Glutamatergic neuron (in vitro differentiated cells): ENCODE results near the gene B3GALT6. TPM values are rescaled to one million over a fixed set of nuclear protein-coding genes. Genes with fewer than 3 reads are reported as not detected.
"Not testable (repeated sequence)": the region's sequence is repeated elsewhere in the genome, so short reads cannot be mapped to it uniquely, and the experiment has no call there.

Source experiments
- DNase-seq: peaks from one replicate; pipeline ENCODE4 v3.0.0; 2022
- H3K27ac Mint-ChIP-seq: one replicate; pipeline ENCODE4 v1.8.0; 2020; ENCODE audit warnings: mild to moderate bottlenecking, mixed read lengths, inconsistent platforms; ENCODE audit not compliant: unreplicated experiment
- H3K27me3 Mint-ChIP-seq: one replicate; pipeline ENCODE4 v1.8.0; 2020; ENCODE audit warnings: mild to moderate bottlenecking, moderate library complexity, mixed read lengths, inconsistent platforms; ENCODE audit not compliant: unreplicated experiment
- H3K36me3 Mint-ChIP-seq: one replicate; pipeline ENCODE4 v1.8.0; 2020; ENCODE audit warnings: mild to moderate bottlenecking, mixed read lengths, inconsistent platforms; ENCODE audit not compliant: unreplicated experiment
- H3K4me1 Mint-ChIP-seq: one replicate; pipeline ENCODE4 v1.8.0; 2020; ENCODE audit warnings: mild to moderate bottlenecking, low read depth, mixed read lengths, inconsistent platforms; ENCODE audit not compliant: unreplicated experiment
- H3K4me3 Mint-ChIP-seq: one replicate; pipeline ENCODE4 v1.8.0; 2020; ENCODE audit warnings: mild to moderate bottlenecking, mixed read lengths, inconsistent platforms; ENCODE audit not compliant: unreplicated experiment
- H3K9me3 Mint-ChIP-seq: one replicate; pipeline ENCODE4 v1.8.0; 2020; ENCODE audit warnings: mild to moderate bottlenecking, moderate library complexity, mixed read lengths, inconsistent platforms; ENCODE audit not compliant: unreplicated experiment
- CTCF ChIP-seq: fragments of 200-600 bp; sonication (generic); IDR thresholded peaks from one replicate; pipeline ENCODE4 v1.5.0; 2021; ENCODE audit not compliant: partially characterized antibody, unreplicated experiment
- total RNA-seq: library from RNA; stranded (reverse); fragmentation: NEBNext Ultra II Directional; extraction: Animal tissue kit (Norgen Biotek cat#: 25700); gene quantifications from one replicate; pipeline ENCODE4 v1.2.1, GENCODE V29; 2021; ENCODE audit not compliant: unreplicated experiment

Gene B3GALT6
- total RNA-seq, 1 donor from 2014 or later: 30.0 TPM

- Mint-ChIP-seq H3K4me3 (no peak within 1 kb of the TSS), H3K4me1 (no peaks in the 10 kb centered on the region), H3K9me3 (peaks cover 2% of the 10 kb centered on the region), H3K27me3 (no peaks in the 10 kb centered on the region), H3K27ac (no peak within 1 kb of the TSS), H3K36me3 (no peaks in the 10 kb centered on the region)
- TF ChIP-seq CTCF: no peak
- no peak for DNase-seq
Observed at GRCh38 chr1:1246577-1247340, 14.7 kb downstream of the B3GALT6 start, which contains the start of gene C1QTNF12. TSS of gene C1QTNF12 (minus strand) at chr1:1246722. CDS start at chr1:1246690, 32 bp downstream.

GRCh38 chr1:1247341-1247913 lies 15.4 kb downstream of the B3GALT6 start:
- Mint-ChIP-seq H3K27me3 (no peaks in the 10 kb centered on the region), H3K4me3 (no peak overlapping the region), H3K27ac (no peak overlapping the region), H3K4me1 (no peaks in the 10 kb centered on the region), H3K9me3 (peaks cover 2% of the 10 kb centered on the region), H3K36me3 (no peaks in the 10 kb centered on the region)
- DNase-seq: no peak
- no peak for TF ChIP-seq CTCF

- H3K9me3 Mint-ChIP-seq, H3K36me3 Mint-ChIP-seq, H3K27me3 Mint-ChIP-seq, H3K27ac Mint-ChIP-seq, H3K4me3 Mint-ChIP-seq, H3K4me1 Mint-ChIP-seq, DNase-seq: not testable (repeated sequence)
Observed at GRCh38 chr1:1248009-1248913, 16.2 kb downstream of the B3GALT6 start.

- DNase-seq: no peak
- no peak overlapping the region for H3K27ac Mint-ChIP-seq
Observed at GRCh38 chr1:1250786-1251284, 18.8 kb downstream of the B3GALT6 start.

More at GRCh38 chr1:1250786-1251284, 18.8 kb downstream of the B3GALT6 start:
- H3K36me3 Mint-ChIP-seq: no peaks in the 10 kb centered on the region
- H3K9me3 Mint-ChIP-seq: peaks cover 4% of the 10 kb centered on the region
- H3K4me3 Mint-ChIP-seq: no peak overlapping the region
- peaks cover 2% of the 10 kb centered on the region for H3K4me1 Mint-ChIP-seq
- no peak for TF ChIP-seq CTCF
- H3K27me3 Mint-ChIP-seq: no peaks in the 10 kb centered on the region
